Endothelial cell of umbilical vein (primary cell): ENCODE measurements around the gene FAM185A.
"Not testable (repeated sequence)": the region's sequence is repeated elsewhere in the genome, so short reads cannot be mapped to it uniquely, and the experiment has no call there.

Experiments used
- CTCF ChIP-seq, 2 donors: IDR thresholded peaks; 1 replicate in 1 of 2; 2 replicates in 1 of 2; pipeline ENCODE4 v1.5.1; 2011; ENCODE audit warnings: low read length in 2 of 2, mild to moderate bottlenecking in 2 of 2, moderate library complexity in 2 of 2, control low read depth in 1 of 2, inconsistent platforms in 1 of 2, low read depth in 1 of 2; ENCODE audit not compliant: insufficient read depth in 1 of 2; ENCODE audit errors: extremely low read depth in 1 of 2
- MAX ChIP-seq: IDR thresholded peaks from 2 replicates; pipeline ENCODE4 v1.6.1; 2011; ENCODE audit not compliant: insufficient read depth, insufficient read length
- POLR2AphosphoS5 ChIP-seq: IDR thresholded peaks from 2 replicates; pipeline ENCODE4 v1.6.1; 2012; ENCODE audit warnings: low read depth, mild to moderate bottlenecking, control low read depth, low read length, moderate library complexity; ENCODE audit not compliant: insufficient read depth

- TF ChIP-seq CTCF (IDR thresholded peaks at IDR 0.05; ENCODE audit: extremely low read depth in 1 of 2, insufficient read depth in 1 of 2, low read depth in 1 of 2, low read length in 2 of 2); POLR2AphosphoS5; MAX: not testable (repeated sequence)
Observed at GRCh38 chr7:102730431-102730830, 18.4 kb upstream of the FAM185A start.
